ENCODE data around the gene LRRIQ4. TPM values are rescaled to one million over a fixed set of nuclear protein-coding genes. Genes with fewer than 3 reads are reported as not detected.
A peak's percentile ranks its signal among the peaks of the same experiment; 100 is the strongest.

LRRIQ4 gene
- total RNA-seq, 3 donors from 2014 or later (not counting 1 experiment from before 2014, with no cell fraction given) = not detected

GRCh38 chr3:169772897-169773816 lies 39.5 kb upstream of the LRRIQ4 start, which contains the start of gene MYNN:
TSS of gene MYNN (plus strand) at chr3:169773396. CDS start at chr3:169774296, 900 bp downstream.
- H3K9me3 ChIP-seq (ENCODE audit: control insufficient read depth, insufficient read depth, low read length) = no peaks in the 10 kb centered on the region
- peak; percentile 93 to 97 for DNase-seq
- under 1% methylated on average over 61 of the region's 61 CpGs for WGBS (ENCODE audit: insufficient coverage)
- Mint-ChIP-seq H3K27ac (peak within 1 kb of the TSS; percentile 100), H3K36me3 (no peaks in the 10 kb centered on the region), H3K4me1 (peaks cover 51 to 53% of the 10 kb centered on the region in 2 donors), H3K4me3 (peak within 1 kb of the TSS; percentile 99), H3K9me3 (no peaks in the 10 kb centered on the region), H3K27me3 (ENCODE audit: low read depth in 2 of 2) (no peaks in the 10 kb centered on the region)
- TF ChIP-seq CTCF (IDR thresholded peaks at IDR 0.05) = no peak
- H3K27ac ChIP-seq (ENCODE audit: low read length) = peak within 1 kb of the TSS; percentile 100
- intact Hi-C loops (cut with micrococcal nuclease) = loop anchor here (1.0 to 5.0 kb wide), 4 partner anchors 8 to 1094 kb away; partner anchors contain the start of genes LRRC34, LRRIQ4, SKIL and TERC
- peak within 1 kb of the TSS; percentile 99 for H3K4me3 ChIP-seq (ENCODE audit: low read length)
- H3K4me1 ChIP-seq (ENCODE audit: control insufficient read depth, insufficient read depth, low read length) = no peaks in the 10 kb centered on the region
- H3K27me3 ChIP-seq (ENCODE audit: control insufficient read depth, insufficient read depth, low read length) = no peaks in the 10 kb centered on the region
- peak; percentile 81 to 95 (median 87) for ATAC-seq
- H3K36me3 ChIP-seq (ENCODE audit: control insufficient read depth, insufficient read depth, low read length) = peaks cover 33% of the 10 kb centered on the region

GRCh38 chr3:169774186-169774585 lies 38.5 kb upstream of the LRRIQ4 start:
- peak in 1 of 2 donors; percentile 20 for DNase-seq
- H3K4me1 Mint-ChIP-seq = peaks cover 57 to 58% of the 10 kb centered on the region in 2 donors
- intact Hi-C loops (cut with micrococcal nuclease) = loop anchor here (5.0 kb wide), 2 partner anchors 38 to 1093 kb away; partner anchors contain the start of genes LRRC34 and LRRIQ4

GRCh38 chr3:169777822-169778221 lies 34.8 kb upstream of the LRRIQ4 start:
- Mint-ChIP-seq H3K4me3 (no peak overlapping the region), H3K4me1 (peaks cover 61 to 62% of the 10 kb centered on the region in 2 donors), H3K27ac (no peak overlapping the region), H3K27me3 (ENCODE audit: low read depth in 2 of 2) (no peaks in the 10 kb centered on the region), H3K9me3 (no peaks in the 10 kb centered on the region), H3K36me3 (peaks cover 20% of the 10 kb centered on the region)
- H3K27me3 ChIP-seq (ENCODE audit: control insufficient read depth, insufficient read depth, low read length) = no peaks in the 10 kb centered on the region
- ATAC-seq (no peak), DNase-seq (no peak)
- intact Hi-C loops (cut with micrococcal nuclease) = no loop called here
- peaks cover 74% of the 10 kb centered on the region for H3K36me3 ChIP-seq (ENCODE audit: control insufficient read depth, insufficient read depth, low read length)
- H3K4me1 ChIP-seq (ENCODE audit: control insufficient read depth, insufficient read depth, low read length) = peaks cover 6% of the 10 kb centered on the region
- no peak overlapping the region for H3K27ac ChIP-seq (ENCODE audit: low read length)
- WGBS (ENCODE audit: insufficient coverage) = 88% methylated on average over 4 of the region's 4 CpGs
- H3K9me3 ChIP-seq (ENCODE audit: control insufficient read depth, insufficient read depth, low read length) = no peaks in the 10 kb centered on the region
- no peak for TF ChIP-seq CTCF (IDR thresholded peaks at IDR 0.05)
- no peak overlapping the region for H3K4me3 ChIP-seq (ENCODE audit: low read length)

More at GRCh38 chr3:169774186-169774585, 38.5 kb upstream of the LRRIQ4 start:
- Mint-ChIP-seq H3K27me3 (ENCODE audit: low read depth in 2 of 2) (no peaks in the 10 kb centered on the region), H3K9me3 (no peaks in the 10 kb centered on the region), H3K4me3 (peak overlapping the region; percentile 99), H3K36me3 (peaks cover 7% of the 10 kb centered on the region), H3K27ac (peak overlapping the region; percentile 100)
- Histone ChIP-seq H3K36me3 (ENCODE audit: control insufficient read depth, insufficient read depth, low read length) (peaks cover 41% of the 10 kb centered on the region), H3K27ac (ENCODE audit: low read length) (peak overlapping the region; percentile 100), H3K4me1 (ENCODE audit: control insufficient read depth, insufficient read depth, low read length) (no peaks in the 10 kb centered on the region), H3K9me3 (ENCODE audit: control insufficient read depth, insufficient read depth, low read length) (no peaks in the 10 kb centered on the region), H3K27me3 (ENCODE audit: control insufficient read depth, insufficient read depth, low read length) (no peaks in the 10 kb centered on the region), H3K4me3 (ENCODE audit: low read length) (no peak overlapping the region)
- WGBS (ENCODE audit: insufficient coverage) = 67% methylated on average over 5 of the region's 5 CpGs
- no peak for ATAC-seq
- TF ChIP-seq CTCF (IDR thresholded peaks at IDR 0.05) = no peak
